Stimulated activated CD8-positive, alpha-beta memory T cell treated with anti-CD3 and anti-CD28 coated beads, Interleukin-2, amount 100 ng/mL, for 48 hours (primary cell): ENCODE measurements around the gene LMTK2.

Experiments used
- DNase-seq, 2 donors: peaks; one replicate each; pipeline ENCODE4 v3.0.0-alpha.2; 2020; ENCODE audit warnings: low read depth in 2 of 2

Gene LMTK2

GRCh38 chr7:98106647-98107312 lies at the start of gene LMTK2:
TSS of gene LMTK2 (plus strand) at chr7:98106862. CDS start at chr7:98107178, 316 bp downstream.
- DNase-seq, result peak; percentile 95

GRCh38 chr7:98057157-98057556 lies 49.5 kb upstream of the LMTK2 start:
- DNase-seq, result no peak

- DNase-seq, result no peak
These were observed 48.5 kb upstream of the LMTK2 start for GRCh38 chr7:98058186-98058585.

GRCh38 chr7:98064233-98064632 lies 42.4 kb upstream of the LMTK2 start:
- no peak for DNase-seq

- no peak for DNase-seq
These were observed 40.5 kb upstream of the LMTK2 start for GRCh38 chr7:98066208-98066607.

GRCh38 chr7:98066934-98067507 lies 39.6 kb upstream of the LMTK2 start:
- DNase-seq, result no peak

GRCh38 chr7:98073047-98073446 lies 33.6 kb upstream of the LMTK2 start:
- DNase-seq, result no peak

GRCh38 chr7:98075801-98076200 lies 30.9 kb upstream of the LMTK2 start:
- no peak for DNase-seq

- no peak for DNase-seq
These were observed 28.9 kb upstream of the LMTK2 start for GRCh38 chr7:98077762-98078161.

GRCh38 chr7:98078197-98078870 lies 28.3 kb upstream of the LMTK2 start:
- DNase-seq, result no peak

GRCh38 chr7:98079891-98080648 lies 26.6 kb upstream of the LMTK2 start:
- no peak for DNase-seq

- no peak for DNase-seq
These were observed 25.3 kb upstream of the LMTK2 start for GRCh38 chr7:98081319-98081718.

GRCh38 chr7:98084631-98085030 lies 22.0 kb upstream of the LMTK2 start:
- DNase-seq, result no peak

- no peak for DNase-seq
These were observed 21.0 kb upstream of the LMTK2 start for GRCh38 chr7:98085674-98086073.

GRCh38 chr7:98086281-98086718 lies 20.4 kb upstream of the LMTK2 start:
- DNase-seq, result no peak

GRCh38 chr7:98088109-98088508 lies 18.6 kb upstream of the LMTK2 start:
- no peak for DNase-seq

- no peak for DNase-seq
These were observed 16.5 kb upstream of the LMTK2 start for GRCh38 chr7:98090116-98090515.

- no peak for DNase-seq
These were observed 15.6 kb upstream of the LMTK2 start for GRCh38 chr7:98091061-98091460.

GRCh38 chr7:98091523-98091922 lies 15.1 kb upstream of the LMTK2 start:
- DNase-seq, result no peak

- no peak for DNase-seq
These were observed 9.5 kb upstream of the LMTK2 start for GRCh38 chr7:98097042-98097645.

GRCh38 chr7:98100088-98100487 lies 6.6 kb upstream of the LMTK2 start:
- DNase-seq, result no peak

GRCh38 chr7:98102170-98102569 lies 4.5 kb upstream of the LMTK2 start:
- no peak for DNase-seq
